Smooth muscle cell (in vitro differentiated cells): ENCODE data around the gene RABIF. TPM values are rescaled to one million over a fixed set of nuclear protein-coding genes. Genes with fewer than 3 reads are reported as not detected.

Experiments used
- DNase-seq: peaks from one replicate; lab custom pipeline; 2025; ENCODE audit not compliant: unreplicated experiment; lab: John Stamatoyannopoulos, UW
- H2AFZ ChIP-seq: fragments of 200-600 bp; sonication (generic); 2 replicates; pipeline ENCODE4 v1.6.0; 2016; ENCODE audit warnings: antibody characterized with exemption, low read depth, mild to moderate bottlenecking
- H3F3A ChIP-seq: fragments of 200-600 bp; sonication (generic); 2 replicates; pipeline ENCODE4 v1.6.0; 2017; ENCODE audit warnings: antibody characterized with exemption, low read depth
- H3K27ac ChIP-seq: fragments of 200-600 bp; sonication (generic); 2 replicates; pipeline ENCODE4 v1.5.1; 2016; ENCODE audit warnings: low read depth, mild to moderate bottlenecking
- H3K27me3 ChIP-seq: fragments of 200-600 bp; sonication (generic); 2 replicates; pipeline ENCODE4 v1.6.1; 2016; ENCODE audit warnings: low read depth, mild to moderate bottlenecking
- H3K36me3 ChIP-seq: fragments of 200-600 bp; sonication (generic); 2 replicates; pipeline ENCODE4 v1.5.1; 2016; ENCODE audit warnings: low read depth
- H3K4me1 ChIP-seq: fragments of 200-600 bp; sonication (generic); 2 replicates; pipeline ENCODE4 v1.5.1; 2016; ENCODE audit warnings: low read depth
- H3K4me2 ChIP-seq: fragments of 200-600 bp; sonication (generic); 2 replicates; pipeline ENCODE4 v1.6.0; 2016; ENCODE audit warnings: mild to moderate bottlenecking
- H3K4me3 ChIP-seq: fragments of 200-600 bp; sonication (generic); 2 replicates; pipeline ENCODE4 v1.5.1; 2016; ENCODE audit warnings: mild to moderate bottlenecking
- H3K79me2 ChIP-seq: fragments of 200-600 bp; sonication (generic); 2 replicates; pipeline ENCODE4 v1.6.0; 2016; ENCODE audit warnings: low read depth, mild to moderate bottlenecking
- H3K9ac ChIP-seq: fragments of 200-600 bp; sonication (generic); 2 replicates; pipeline ENCODE4 v1.6.0; 2016; ENCODE audit warnings: low read depth
- H3K9me3 ChIP-seq: fragments of 200-600 bp; sonication (generic); replicated peaks from 2 replicates; pipeline ENCODE4 v1.5.1; 2016; ENCODE audit warnings: low read depth
- H4K20me1 ChIP-seq: fragments of 200-600 bp; sonication (generic); 2 replicates; pipeline ENCODE4 v1.6.0; 2016; ENCODE audit warnings: low read depth
- CTCF ChIP-seq: fragments of 200-600 bp; sonication (generic); IDR thresholded peaks from 2 replicates; pipeline ENCODE4 v1.5.1; 2017; ENCODE audit warnings: borderline replicate concordance, mild to moderate bottlenecking, antibody characterized with exemption; ENCODE audit not compliant: insufficient read depth, poor library complexity, severe bottlenecking
- WGBS: methylation state at CpG from one replicate; pipeline ENCODE4 v1.1.7; 2016; ENCODE audit warnings: low lambda C conversion rate; 5-methylcytosine and 5-hydroxymethylcytosine counted together
- polyA plus RNA-seq: library from polyadenylated mRNA; unstranded; fragments of >200 nt; fragmentation: Nextera tagmentation; extraction: Ambion mirVana; gene quantifications from 2 replicates; pipeline ENCODE4 v1.2.1, GENCODE V29; 2016
- total RNA-seq: library from RNA; depleted of rRNA; stranded (reverse); fragments of >200 nt; gene quantifications from 2 replicates; pipeline ENCODE4 v1.2.3, GENCODE V29; 2014

RABIF gene
- total and polyA plus RNA-seq, 2 experiments from 2014 or later: 5.2 to 6.9 TPM

DNA sequence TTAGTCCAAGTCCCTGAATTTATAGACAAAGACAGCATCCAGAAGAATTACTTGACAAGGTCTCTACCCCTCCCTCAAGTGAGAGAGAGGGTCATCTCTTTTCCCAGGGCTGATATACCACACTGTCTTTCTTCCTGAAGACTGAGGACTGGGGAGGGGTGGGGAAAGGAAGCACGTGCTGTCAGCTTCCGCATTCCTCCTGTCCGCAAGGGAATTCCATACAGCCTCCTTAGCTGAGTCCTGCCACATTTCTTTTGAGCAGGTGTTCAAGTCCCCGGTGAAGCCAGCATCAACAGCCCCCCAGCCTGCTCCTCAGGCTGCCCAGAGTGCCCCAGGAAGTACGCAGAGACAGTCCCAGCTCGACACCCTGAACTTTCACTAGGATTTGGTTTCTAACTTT, 44.0 kb downstream of the RABIF start:
- no peak for DNase-seq
- Histone ChIP-seq H4K20me1 (no peaks in the 10 kb centered on the region), H3K79me2 (no peaks in the 10 kb centered on the region), H3K9me3 (no peaks in the 10 kb centered on the region), H2AFZ (no peak overlapping the region), H3K9ac (no peak overlapping the region), H3K4me1 (peaks cover 4% of the 10 kb centered on the region), H3K27ac (no peak overlapping the region), H3K4me3 (no peak overlapping the region), H3K27me3 (no peaks in the 10 kb centered on the region), H3K36me3 (no peaks in the 10 kb centered on the region), H3F3A (no peaks in the 10 kb centered on the region), H3K4me2 (no peak overlapping the region)
- 64% methylated on average over 6 of the region's 6 CpGs for WGBS
- TF ChIP-seq CTCF: no peak

DNA sequence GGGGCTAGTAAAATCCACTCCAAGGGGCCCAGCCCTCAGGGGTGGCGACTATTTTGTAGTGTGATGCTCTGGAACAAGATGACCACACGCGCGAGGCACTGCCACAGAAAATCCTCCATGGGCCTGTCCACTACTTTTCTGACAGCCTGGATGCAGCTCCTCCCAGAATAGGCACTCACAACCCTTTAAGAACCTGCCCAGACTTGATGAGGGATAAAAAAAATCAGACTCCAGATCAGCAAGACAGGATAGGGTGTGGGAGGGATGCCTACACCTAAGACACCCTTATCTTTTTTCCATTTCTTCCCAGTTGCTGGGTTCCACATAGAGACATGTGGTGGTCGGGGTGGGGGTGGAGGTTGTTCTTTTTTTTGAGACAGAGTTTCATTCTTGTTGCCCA, 44.7 kb downstream of the RABIF start:
- H3K9ac ChIP-seq: no peak overlapping the region
- H3K4me3 ChIP-seq: no peak overlapping the region
- H3F3A ChIP-seq: no peaks in the 10 kb centered on the region
- DNase-seq: no peak
- H3K4me1 ChIP-seq: peaks cover 4% of the 10 kb centered on the region
- no peak overlapping the region for H3K27ac ChIP-seq
- no peak overlapping the region for H3K4me2 ChIP-seq
- no peak overlapping the region for H2AFZ ChIP-seq
- no peak for TF ChIP-seq CTCF
- H3K27me3 ChIP-seq: no peaks in the 10 kb centered on the region
- no peaks in the 10 kb centered on the region for H3K36me3 ChIP-seq
- 84% methylated on average over 5 of the region's 5 CpGs for WGBS
- H3K79me2 ChIP-seq: no peaks in the 10 kb centered on the region
- H3K9me3 ChIP-seq: no peaks in the 10 kb centered on the region
- H4K20me1 ChIP-seq: no peaks in the 10 kb centered on the region

GRCh38 chr1:202843081-202843480, 45.9 kb downstream of the RABIF start:
- peaks cover 4% of the 10 kb centered on the region for H3K4me1 ChIP-seq
- H3K27me3 ChIP-seq: no peaks in the 10 kb centered on the region
- no peak for TF ChIP-seq CTCF
- H2AFZ ChIP-seq: no peak overlapping the region
- H3K4me2 ChIP-seq: no peak overlapping the region
- DNase-seq: no peak
- no peak overlapping the region for H3K4me3 ChIP-seq
- no peaks in the 10 kb centered on the region for H3K9me3 ChIP-seq
- H3K79me2 ChIP-seq: no peaks in the 10 kb centered on the region
- H4K20me1 ChIP-seq: no peaks in the 10 kb centered on the region
- no peak overlapping the region for H3K27ac ChIP-seq
- no peak overlapping the region for H3K9ac ChIP-seq
- no peaks in the 10 kb centered on the region for H3K36me3 ChIP-seq
- no peaks in the 10 kb centered on the region for H3F3A ChIP-seq
- 98% methylated on average over 11 of the region's 11 CpGs for WGBS

GRCh38 chr1:202837746-202838262, 51.1 kb downstream of the RABIF start:
- no peaks in the 10 kb centered on the region for H3K9me3 ChIP-seq
- H3K27me3 ChIP-seq: no peaks in the 10 kb centered on the region
- H3K9ac ChIP-seq: no peak overlapping the region
- no peak for DNase-seq
- no peak overlapping the region for H3K27ac ChIP-seq
- H3F3A ChIP-seq: no peaks in the 10 kb centered on the region
- no peaks in the 10 kb centered on the region for H3K36me3 ChIP-seq
- no peaks in the 10 kb centered on the region for H3K79me2 ChIP-seq
- TF ChIP-seq CTCF: no peak
- WGBS: 93% methylated on average over 5 of the region's 5 CpGs
- peaks cover 6% of the 10 kb centered on the region for H3K4me1 ChIP-seq
- H2AFZ ChIP-seq: no peak overlapping the region
- H3K4me2 ChIP-seq: no peak overlapping the region
- H3K4me3 ChIP-seq: no peak overlapping the region
- H4K20me1 ChIP-seq: no peaks in the 10 kb centered on the region
